HEK293 (cell line): Measurements from ENCODE around the gene TAP2.

Source experiments
- CTCF ChIA-PET: fragments of 350-600 bp; formaldehyde crosslinking; extraction: SDS; loops from one replicate; lab custom pipeline; 2021; ENCODE audit warnings: antibody characterized with exemption; lab: Yijun Ruan, JAX
- POLR2A ChIA-PET: fragments of 300-600 bp; formaldehyde crosslinking; extraction: SDS; loops from one replicate; lab custom pipeline; 2020; ENCODE audit warnings: antibody characterized with exemption, inconsistent platforms; lab: Yijun Ruan, JAX
- H3K27ac ChIP-seq: fragments of 200-500 bp; sonication (Bioruptor generic); 2 replicates; pipeline ENCODE4 v1.5.1; 2014; ENCODE audit warnings: low read depth, low read length, control low read depth, inconsistent platforms; ENCODE audit errors: extremely low read depth
- H3K36me3 ChIP-seq, 2 experiments: fragments of 200-500 bp in 1 of 2; sonication (Bioruptor generic) in 1 of 2; 1 replicate in 1 of 2; 2 replicates in 1 of 2; pipeline ENCODE4 v1.5.1; 2014 to 2017; ENCODE audit warnings: inconsistent platforms in 2 of 2, low read length in 2 of 2; ENCODE audit not compliant: control insufficient read depth in 2 of 2, insufficient read depth in 1 of 2
- H3K4me1 ChIP-seq: fragments of 200-500 bp; sonication (Bioruptor generic); 2 replicates; pipeline ENCODE4 v1.5.1; 2014; ENCODE audit warnings: mild to moderate bottlenecking, low read length, inconsistent platforms; ENCODE audit not compliant: control insufficient read depth, insufficient read depth
- H3K4me3 ChIP-seq: 2 replicates; pipeline ENCODE4 v1.5.1; 2011; ENCODE audit warnings: low read depth, mild to moderate bottlenecking, control low read depth, low read length, moderate library complexity
- H3K9me3 ChIP-seq: fragments of 200-500 bp; sonication (Bioruptor generic); 2 replicates; pipeline ENCODE4 v1.5.1; 2014; ENCODE audit warnings: low read depth, low read length, inconsistent platforms; ENCODE audit not compliant: control insufficient read depth, insufficient read depth
- CTCF ChIP-seq: fragments of 450-650 bp; formaldehyde crosslinking; IDR thresholded peaks from 2 replicates; pipeline ENCODE4 v1.5.1; 2016; ENCODE audit warnings: missing biosample characterization, missing genetic modification characterization
- ELK4 ChIP-seq: IDR thresholded peaks from 2 replicates; pipeline ENCODE4 v1.6.1; 2011; ENCODE audit warnings: mild to moderate bottlenecking, low read depth, low read length, borderline replicate concordance
- GLI2 ChIP-seq: fragments of 450-650 bp; formaldehyde crosslinking; IDR thresholded peaks from 2 replicates; pipeline ENCODE4; 2017; ENCODE audit warnings: missing biosample characterization, missing genetic modification characterization, low read depth, borderline replicate concordance
- HIC1 ChIP-seq: fragments of 450-650 bp; formaldehyde crosslinking; IDR thresholded peaks from 2 replicates; pipeline ENCODE4 v1.5.1; 2016; ENCODE audit warnings: missing biosample characterization, missing genetic modification characterization
- KLF7 ChIP-seq: fragments of 450-650 bp; formaldehyde crosslinking; IDR thresholded peaks from 2 replicates; pipeline ENCODE4 v1.5.1; 2016; ENCODE audit warnings: missing biosample characterization, missing genetic modification characterization, borderline replicate concordance
- MEIS1 ChIP-seq: sonication (generic); formaldehyde crosslinking; IDR thresholded peaks from 2 replicates; pipeline ENCODE4 v1.8.1; 2022; ENCODE audit warnings: missing genetic modification reagents, mild to moderate bottlenecking, borderline replicate concordance
- PRDM10 ChIP-seq: fragments of 450-650 bp; formaldehyde crosslinking; IDR thresholded peaks from 2 replicates; pipeline ENCODE4 v1.5.1; 2016; ENCODE audit warnings: missing biosample characterization, missing genetic modification characterization
- ZBTB20 ChIP-seq: fragments of 450-650 bp; formaldehyde crosslinking; IDR thresholded peaks from 2 replicates; pipeline ENCODE4 v1.5.1; 2016; ENCODE audit warnings: missing biosample characterization, missing genetic modification characterization
- ZBTB49 ChIP-seq: fragments of 450-650 bp; formaldehyde crosslinking; IDR thresholded peaks from 2 replicates; pipeline ENCODE4 v1.5.1; 2016; ENCODE audit warnings: missing biosample characterization, missing genetic modification characterization, low read depth
- ZNF175 ChIP-seq: fragments of 450-650 bp; formaldehyde crosslinking; IDR thresholded peaks from 2 replicates; pipeline ENCODE4 v1.5.1; 2016; ENCODE audit warnings: missing biosample characterization, missing genetic modification characterization
- ZNF266 ChIP-seq: fragments of 450-650 bp; formaldehyde crosslinking; IDR thresholded peaks from 2 replicates; pipeline ENCODE4 v1.5.1; 2016; ENCODE audit warnings: missing biosample characterization, missing genetic modification characterization, low read depth
- ZNF311 ChIP-seq: fragments of 450-650 bp; formaldehyde crosslinking; IDR thresholded peaks from 2 replicates; pipeline ENCODE4 v1.5.1; 2017; ENCODE audit warnings: missing biosample characterization, missing genetic modification characterization, borderline replicate concordance
- ZNF324 ChIP-seq: fragments of 450-650 bp; formaldehyde crosslinking; IDR thresholded peaks from 2 replicates; pipeline ENCODE4 v1.5.1; 2016; ENCODE audit warnings: missing biosample characterization, missing genetic modification characterization
- ZNF350 ChIP-seq: fragments of 450-650 bp; formaldehyde crosslinking; IDR thresholded peaks from 2 replicates; pipeline ENCODE4 v1.5.0; 2017; ENCODE audit warnings: missing biosample characterization, mild to moderate bottlenecking, missing genetic modification characterization
- ZNF37A ChIP-seq: fragments of 450-650 bp; IDR thresholded peaks from 2 replicates; pipeline ENCODE4 v1.5.1; 2018; ENCODE audit warnings: missing biosample characterization, missing genetic modification characterization
- ZNF501 ChIP-seq: fragments of 450-650 bp; formaldehyde crosslinking; IDR thresholded peaks from 2 replicates; pipeline ENCODE4 v1.5.1; 2016; ENCODE audit warnings: missing biosample characterization, missing genetic modification characterization
- ZNF670 ChIP-seq: fragments of 450-650 bp; formaldehyde crosslinking; IDR thresholded peaks from 2 replicates; pipeline ENCODE4 v1.5.1; 2016; ENCODE audit warnings: missing biosample characterization, missing genetic modification characterization, low read depth
- ZNF677 ChIP-seq: fragments of 450-650 bp; IDR thresholded peaks from 2 replicates; pipeline ENCODE4 v1.5.0; 2018; ENCODE audit warnings: missing biosample characterization, mild to moderate bottlenecking, missing genetic modification characterization, moderate library complexity
- ZNF692 ChIP-seq: fragments of 450-650 bp; formaldehyde crosslinking; IDR thresholded peaks from 2 replicates; pipeline ENCODE4 v1.5.1; 2016; ENCODE audit warnings: missing biosample characterization, missing genetic modification characterization
- ZNF747 ChIP-seq: fragments of 450-650 bp; formaldehyde crosslinking; IDR thresholded peaks from 2 replicates; pipeline ENCODE4 v1.5.1; 2016; ENCODE audit warnings: missing biosample characterization, missing genetic modification characterization

Gene TAP2

GRCh38 chr6:32852844-32853540 lies 14.5 kb upstream of the TAP2 start (continued):
- TF ChIP-seq HIC1 (tag by site-specific recombination) (peak; percentile 90; the same call in 1 of the 2 replicates), ZBTB20 (tag by site-specific recombination) (peak; percentile 15; the same call in 1 of the 2 replicates), KLF7 (tag by site-specific recombination) (no peak), ZNF677 (no peak), ZNF266 (tag by site-specific recombination) (no peak), ZNF324 (tag by site-specific recombination) (no peak), ZNF501 (0 out of 2 replicates have a peak, but pooled peaks have one; percentile 69)
- TF ChIP-seq, all 188 proteins: peak for 12

GRCh38 chr6:32852018-32852843 lies 13.7 kb upstream of the TAP2 start:
- Histone ChIP-seq H3K4me1 (no peaks in the 10 kb centered on the region; the same call in 1 of the 2 replicates), H3K27ac (no peak overlapping the region), H3K4me3 (peak overlapping the region; percentile 85), H3K36me3 (peaks cover 0 to 39% of the 10 kb centered on the region in 2 experiments; a peak in 1 of 3 replicates), H3K9me3 (no peaks in the 10 kb centered on the region)
- CTCF ChIA-PET, result interaction anchor here (0.7 to 9.5 kb wide), 7 partner anchors 7 to 439 kb away, joined by 3 to 153 read pairs (median 29); partner anchors contain the start of genes PSMB8 and TAP2
- POLR2A ChIA-PET, result interaction anchor here (0.9 to 2.4 kb wide), 8 partner anchors 8 to 120 kb away, joined by 3 to 30 read pairs (median 11); partner anchors contain the start of genes PSMB8 and TAP2
- TF ChIP-seq ZNF747 (tag by site-specific recombination) (no peak), ZNF350 (tag by site-specific recombination) (no peak), PRDM10 (no peak), ZBTB20 (tag by site-specific recombination) (no peak), ZNF37A (tag by site-specific recombination) (no peak), ZNF692 (no peak), ZNF670 (tag by site-specific recombination) (no peak), ZNF175 (tag by site-specific recombination) (no peak), MEIS1 (CRISPR knock-in tag) (no peak), CTCF (tag by site-specific recombination) (no peak), GLI2 (tag by site-specific recombination) (no peak), ZBTB49 (tag by site-specific recombination) (no peak), ZNF311 (tag by site-specific recombination) (no peak), ELK4 (no peak)
